Fibroblast of skin of back (primary cell): ENCODE results near the gene SMARCAL1.
A peak's percentile ranks its signal among the peaks of the same experiment; 100 is the strongest.

ENCODE experiments used
- DNase-seq: peaks from one replicate; pipeline ENCODE4 v3.0.0-alpha.2; 2013

Gene SMARCAL1

DNA sequence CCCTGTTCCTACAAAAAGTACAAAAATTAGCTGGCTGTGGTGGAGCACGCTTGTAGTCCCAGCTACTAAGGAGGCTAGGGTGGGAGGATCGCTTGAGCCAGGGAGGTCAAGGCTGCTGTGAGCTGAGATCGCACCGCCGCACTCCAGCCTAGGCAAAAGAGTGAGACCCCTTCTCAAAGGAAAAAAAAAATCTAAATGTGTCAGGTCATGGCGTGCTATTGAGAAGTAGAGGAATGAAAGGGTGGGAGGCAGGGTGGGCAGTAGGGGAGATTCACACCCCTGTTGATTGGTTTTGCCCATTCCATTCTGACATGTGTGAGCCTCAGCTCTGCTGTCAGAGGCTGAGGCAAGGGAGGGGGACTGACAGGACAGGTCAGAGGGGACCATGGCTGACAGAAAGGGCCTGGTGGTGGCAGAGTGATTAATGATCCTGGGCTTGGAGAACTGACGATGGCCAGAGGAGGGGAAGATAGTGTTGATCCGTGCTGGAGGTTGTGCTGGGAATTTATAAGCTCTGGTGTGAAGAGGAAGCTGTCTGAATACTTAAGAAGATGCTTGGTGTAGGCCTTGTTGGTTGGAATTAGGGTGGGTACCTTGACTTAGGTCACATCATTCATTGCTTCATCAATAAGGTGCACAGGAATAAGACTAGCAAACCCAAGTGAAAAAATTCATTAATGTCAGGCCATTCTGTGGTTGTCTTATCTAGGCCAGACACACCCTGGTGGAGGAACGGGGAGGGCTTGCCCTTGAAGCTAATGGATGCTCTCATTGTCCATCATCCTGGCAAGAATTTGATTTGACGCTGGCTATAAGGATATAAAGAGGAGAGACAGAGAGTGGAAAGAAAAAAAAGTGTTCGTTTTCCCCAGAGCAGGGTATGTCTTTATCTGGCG is 19.1 kb upstream of the SMARCAL1 start:
- no peak for DNase-seq

DNA sequence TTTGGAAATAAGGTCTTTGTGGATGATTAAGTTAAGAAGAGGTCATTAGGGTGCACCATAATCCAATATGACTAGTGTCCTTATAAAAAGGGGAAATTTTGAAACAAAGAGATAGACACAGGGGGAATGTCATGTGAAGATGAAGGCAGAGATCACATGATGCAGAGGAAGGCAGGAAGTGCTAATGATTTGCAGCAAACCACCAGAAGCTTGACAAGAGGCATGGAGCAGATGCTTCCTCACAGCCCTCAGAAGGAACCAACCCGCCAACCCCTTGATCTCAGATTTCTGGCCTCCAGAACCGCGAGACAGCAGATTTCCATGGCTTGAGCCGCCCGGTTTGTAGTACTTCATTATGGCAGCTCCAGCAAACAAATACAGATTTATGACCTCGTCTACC is 17.4 kb upstream of the SMARCAL1 start:
- DNase-seq, result no peak

DNA sequence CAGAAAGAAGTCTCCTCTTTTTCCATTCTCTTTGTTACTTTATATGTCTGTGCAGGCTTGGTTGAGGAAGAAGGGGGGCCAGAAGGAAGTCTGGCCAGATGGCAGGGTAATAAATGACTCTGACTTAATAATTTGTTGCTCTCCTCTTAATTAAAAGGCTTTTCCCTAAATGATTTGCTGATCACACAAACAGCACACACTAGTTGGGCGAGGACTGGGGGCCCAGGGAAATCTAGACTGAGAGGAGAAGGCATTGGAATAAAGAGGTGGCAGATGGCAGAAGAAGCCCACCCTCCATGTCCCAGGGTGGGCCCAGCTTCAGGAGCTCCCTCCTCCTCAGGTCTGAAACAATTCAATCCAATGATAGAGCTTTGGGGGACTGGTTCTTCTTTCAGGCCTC is 12.7 kb upstream of the SMARCAL1 start:
- DNase-seq, result no peak

DNA sequence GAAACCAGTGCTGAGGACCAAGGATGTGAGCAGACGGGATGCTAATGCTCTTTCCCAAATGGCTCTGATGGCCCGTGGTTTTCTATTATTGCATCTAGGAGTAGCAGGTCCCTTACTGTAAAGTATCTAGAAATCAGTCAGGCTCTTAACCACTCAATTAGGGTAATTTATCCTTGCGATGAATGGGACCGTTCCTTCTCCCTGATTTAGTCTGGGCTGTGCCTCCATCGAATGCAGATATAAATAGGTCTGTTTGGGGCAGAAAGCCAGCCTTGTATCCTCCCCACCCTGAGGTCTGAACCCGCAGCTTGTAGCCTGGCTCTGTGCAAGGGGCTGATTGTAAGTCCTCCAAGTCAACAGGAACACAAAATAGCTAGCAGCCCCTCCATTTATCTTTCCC is 9.5 kb upstream of the SMARCAL1 start:
- DNase-seq, result no peak

DNA sequence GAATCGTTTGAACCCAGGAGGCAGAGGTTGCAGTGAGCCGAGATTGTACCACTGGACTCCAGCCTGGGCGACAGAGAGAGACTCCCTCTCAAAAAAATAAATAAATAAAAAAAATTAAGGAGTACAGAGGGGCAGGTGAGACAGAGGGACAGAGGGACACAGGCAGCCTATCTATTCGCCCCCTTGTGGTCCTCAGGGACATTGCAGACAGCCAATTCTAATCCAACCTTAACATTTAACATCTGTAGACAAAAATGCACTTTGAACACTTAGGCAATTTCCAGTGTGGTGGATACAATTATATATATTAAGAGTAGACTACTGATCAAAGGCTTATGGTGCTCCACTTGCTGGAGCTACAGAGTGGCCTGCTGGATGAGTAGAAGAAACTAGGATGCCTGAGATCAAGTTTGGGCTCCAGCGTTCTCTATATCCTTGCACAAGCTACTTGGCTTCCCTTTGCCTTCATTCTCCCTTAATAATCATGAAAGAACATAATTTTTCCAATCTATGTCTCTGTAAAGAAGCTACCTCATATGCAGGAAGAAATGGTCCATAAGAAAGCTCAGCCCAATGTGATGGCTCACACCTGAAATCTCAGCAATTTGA is 8.2 kb upstream of the SMARCAL1 start:
- DNase-seq, result peak; percentile 44

DNA sequence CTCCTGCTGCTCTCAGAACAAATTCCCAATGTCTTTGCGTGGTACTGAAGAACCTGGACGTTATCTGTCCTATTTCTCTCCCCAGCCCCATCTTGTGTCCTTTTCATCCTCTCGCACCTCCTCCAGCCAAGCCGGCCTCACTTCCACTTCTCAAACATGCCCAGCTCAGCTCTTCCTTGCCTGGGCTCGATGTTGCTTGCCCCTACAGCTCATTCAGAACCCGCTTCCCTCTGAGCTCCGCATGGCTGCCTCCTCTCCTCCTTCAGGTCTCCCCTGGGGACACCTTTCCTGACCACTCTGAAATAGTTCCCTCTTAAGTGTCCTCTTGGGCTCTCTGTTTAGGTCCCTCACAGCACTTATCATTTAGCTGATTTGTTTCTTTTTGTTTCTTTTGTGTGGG is 6.7 kb upstream of the SMARCAL1 start:
- no peak for DNase-seq

DNA sequence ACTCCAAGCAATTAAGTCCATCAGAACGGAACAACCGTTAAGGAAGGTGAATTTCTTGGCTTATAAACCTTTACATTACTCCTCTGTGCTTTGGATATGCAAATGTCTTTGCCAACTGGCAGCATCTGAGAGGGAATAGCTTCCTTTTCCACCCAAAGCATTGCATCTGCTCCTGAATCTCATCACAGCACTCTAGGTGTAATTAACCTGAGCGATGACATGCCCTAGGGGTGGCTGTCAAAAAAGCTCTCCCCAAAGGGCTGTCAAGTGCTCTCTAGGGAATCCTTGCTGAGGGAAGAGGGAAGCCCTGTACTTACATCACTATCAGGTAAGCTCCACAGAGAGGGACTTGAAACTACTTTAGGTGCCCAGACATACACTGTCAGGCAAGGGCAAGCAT is 5.5 kb upstream of the SMARCAL1 start:
- DNase-seq, result no peak

DNA sequence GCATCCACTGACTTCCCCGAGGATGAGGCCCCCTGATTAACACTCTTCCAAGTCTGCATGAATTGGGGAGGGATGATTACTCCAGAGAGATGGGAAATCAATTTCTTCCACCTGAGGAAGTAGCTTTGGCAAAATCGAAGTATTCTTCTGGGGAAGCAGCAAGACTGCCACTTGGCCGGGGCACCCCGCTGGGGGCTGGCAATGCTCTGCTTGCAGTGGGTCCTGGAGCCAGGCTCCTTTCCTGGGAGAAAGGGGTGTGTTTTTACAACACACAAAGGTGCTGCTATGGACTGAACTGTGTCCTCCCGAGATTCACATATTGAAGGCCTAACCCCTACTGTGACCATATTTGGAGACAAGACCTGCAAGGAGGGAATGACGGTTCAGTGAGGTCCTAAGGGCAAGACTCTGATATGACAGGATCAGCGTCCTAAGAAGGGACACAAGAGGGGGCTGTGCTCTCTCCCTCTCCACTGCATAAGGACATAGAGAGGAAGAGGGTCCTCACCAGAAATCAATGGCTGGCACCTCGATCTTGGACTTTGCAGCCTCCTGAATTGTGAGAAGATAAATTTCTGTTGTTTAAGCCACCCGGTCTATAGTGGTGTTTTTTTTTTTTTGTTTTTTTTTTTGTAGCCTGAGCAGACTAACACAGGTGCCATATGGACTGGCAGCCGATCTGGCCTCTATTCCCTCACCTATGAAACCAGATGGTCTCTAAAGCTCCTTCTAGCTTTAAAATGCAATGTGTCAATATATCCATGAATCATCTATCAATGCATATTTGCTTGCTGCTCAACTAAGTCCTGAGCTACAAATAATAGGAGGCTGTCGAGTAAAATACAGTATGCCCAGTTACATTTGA is 3.6 kb upstream of the SMARCAL1 start:
- no peak for DNase-seq

DNA sequence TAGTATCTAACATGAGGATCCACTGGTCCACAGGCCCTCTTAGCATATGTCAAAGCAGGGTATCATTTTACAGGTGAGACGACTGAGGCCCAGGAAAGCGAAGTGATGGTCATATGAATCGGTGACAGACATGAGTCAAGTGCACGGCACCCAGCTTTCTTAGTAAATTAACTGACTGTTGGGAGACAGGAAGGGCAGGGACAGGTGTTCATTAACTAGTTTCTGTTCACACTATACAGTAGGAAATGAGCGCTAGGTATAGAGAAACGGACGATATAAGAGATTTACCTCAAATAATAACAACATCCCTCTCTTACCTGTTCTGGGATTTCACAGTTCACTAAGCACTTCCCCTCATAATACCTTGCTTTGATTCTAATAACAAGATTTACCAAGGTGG is 1.7 kb upstream of the SMARCAL1 start:
- no peak for DNase-seq

DNA sequence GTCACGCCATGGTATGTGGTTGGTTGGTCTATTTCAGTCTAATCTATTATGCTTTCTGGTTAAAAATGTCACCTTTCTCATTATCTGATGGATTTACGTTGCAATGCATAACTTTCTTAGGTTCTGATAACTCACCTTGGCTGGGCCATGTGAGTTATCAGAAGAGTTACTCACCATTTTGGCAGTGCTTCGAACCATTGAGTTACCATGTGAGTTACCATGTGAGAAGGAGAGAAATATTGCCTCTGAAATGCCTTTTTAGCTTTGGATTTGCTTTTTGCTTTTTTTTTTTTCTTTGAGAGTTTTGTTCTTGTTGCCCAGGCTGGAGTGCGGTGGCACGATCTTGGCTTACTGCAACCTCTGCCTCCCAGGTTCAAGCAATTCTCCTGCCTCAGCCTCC is 1.6 kb downstream of the SMARCAL1 start:
- no peak for DNase-seq

DNA sequence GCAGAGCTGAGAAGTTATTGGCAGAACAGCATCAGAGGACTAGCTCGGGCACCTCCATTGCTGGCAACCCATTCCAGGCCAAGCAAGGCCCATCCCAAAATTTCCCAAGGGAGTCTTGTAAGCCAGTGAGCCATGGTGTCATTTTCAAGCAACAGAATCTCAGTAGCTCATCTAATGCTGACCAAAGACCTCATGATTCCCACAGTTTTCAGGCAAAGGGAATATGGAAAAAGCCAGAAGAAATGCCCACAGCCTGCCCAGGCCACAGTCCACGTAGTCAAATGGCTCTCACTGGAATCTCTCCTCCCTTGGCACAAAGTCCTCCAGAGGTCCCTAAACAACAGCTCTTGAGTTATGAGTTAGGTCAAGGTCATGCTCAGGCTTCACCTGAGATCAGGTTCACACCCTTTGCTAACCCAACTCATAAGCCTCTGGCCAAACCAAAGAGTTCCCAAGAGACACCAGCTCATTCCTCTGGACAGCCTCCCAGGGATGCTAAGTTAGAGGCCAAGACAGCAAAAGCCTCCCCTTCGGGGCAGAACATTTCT is 2.6 kb downstream of the SMARCAL1 start:
- DNase-seq, result no peak

DNA sequence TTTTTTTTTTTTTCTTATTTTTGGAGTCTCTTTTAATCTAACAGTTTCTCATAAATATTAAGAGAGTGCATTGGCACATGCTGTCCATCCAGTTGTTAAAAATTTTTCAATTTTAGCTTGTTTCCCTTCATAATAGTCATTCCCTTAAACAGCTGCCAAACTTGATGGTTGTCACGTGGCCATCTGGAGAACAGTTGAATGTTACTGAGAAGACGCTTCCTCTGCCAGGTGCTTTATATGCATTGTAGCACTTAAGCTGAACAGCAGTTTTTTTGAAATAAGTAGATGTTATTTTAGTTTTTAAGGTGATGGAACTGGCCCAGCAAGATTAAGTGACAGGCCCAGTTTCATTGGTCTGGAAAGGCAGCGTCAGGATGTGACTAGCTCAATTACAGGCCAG is 3.3 kb downstream of the SMARCAL1 start:
- no peak for DNase-seq

DNA sequence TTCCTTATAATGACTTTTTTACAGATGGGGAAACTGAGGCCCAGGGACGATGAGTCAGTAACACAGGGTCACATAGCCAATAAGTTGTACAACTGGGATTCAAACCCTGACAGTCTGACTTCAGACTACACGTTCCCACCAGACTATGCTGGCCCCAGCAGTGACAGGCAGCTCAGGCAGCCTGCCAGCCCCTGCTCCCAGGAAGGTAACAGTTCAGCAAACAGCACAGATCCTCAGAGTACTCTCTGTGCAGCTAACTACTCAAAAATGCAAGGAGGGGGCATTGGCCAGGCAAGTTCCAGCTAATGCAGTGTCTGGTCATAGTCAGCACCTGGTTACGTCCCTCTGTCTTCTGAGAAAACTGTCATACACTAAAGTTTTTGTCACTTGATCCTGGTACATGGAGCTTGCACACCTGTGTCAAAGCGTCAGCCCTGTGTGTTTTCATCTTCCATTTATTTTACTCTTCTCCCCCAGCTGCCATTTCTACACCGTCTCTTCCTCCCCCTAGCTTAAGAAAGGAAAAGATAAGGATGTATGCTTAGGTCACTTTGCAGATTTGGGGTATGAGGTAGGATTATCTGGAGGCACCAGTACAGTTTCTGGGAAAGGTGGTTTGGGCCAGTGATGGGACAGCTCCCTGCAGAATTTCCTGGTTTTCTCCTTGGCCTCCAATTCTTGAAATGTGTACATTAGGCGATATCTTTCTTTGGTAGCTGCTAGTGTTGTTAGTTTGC is 4.5 kb downstream of the SMARCAL1 start:
- DNase-seq, result no peak

DNA sequence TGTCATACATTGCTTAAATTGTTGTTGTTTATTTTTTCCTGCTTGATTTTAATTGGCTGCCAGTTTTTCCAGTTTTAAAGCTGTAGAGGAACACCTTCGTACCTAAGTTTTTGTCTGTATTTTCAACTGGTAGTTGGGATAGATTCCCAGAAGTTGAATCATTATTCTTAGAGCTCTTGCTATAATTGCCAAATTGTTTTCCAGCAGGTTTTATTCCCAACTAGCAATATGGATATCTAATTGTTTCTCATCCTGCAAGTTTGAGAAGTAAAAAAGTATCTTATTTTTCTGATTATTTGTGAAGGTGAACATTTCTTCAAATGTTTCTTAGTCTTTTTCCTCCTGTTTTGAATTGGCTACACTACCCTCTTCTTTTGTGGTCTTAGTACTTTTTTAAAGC is 6.7 kb downstream of the SMARCAL1 start:
- no peak for DNase-seq

DNA sequence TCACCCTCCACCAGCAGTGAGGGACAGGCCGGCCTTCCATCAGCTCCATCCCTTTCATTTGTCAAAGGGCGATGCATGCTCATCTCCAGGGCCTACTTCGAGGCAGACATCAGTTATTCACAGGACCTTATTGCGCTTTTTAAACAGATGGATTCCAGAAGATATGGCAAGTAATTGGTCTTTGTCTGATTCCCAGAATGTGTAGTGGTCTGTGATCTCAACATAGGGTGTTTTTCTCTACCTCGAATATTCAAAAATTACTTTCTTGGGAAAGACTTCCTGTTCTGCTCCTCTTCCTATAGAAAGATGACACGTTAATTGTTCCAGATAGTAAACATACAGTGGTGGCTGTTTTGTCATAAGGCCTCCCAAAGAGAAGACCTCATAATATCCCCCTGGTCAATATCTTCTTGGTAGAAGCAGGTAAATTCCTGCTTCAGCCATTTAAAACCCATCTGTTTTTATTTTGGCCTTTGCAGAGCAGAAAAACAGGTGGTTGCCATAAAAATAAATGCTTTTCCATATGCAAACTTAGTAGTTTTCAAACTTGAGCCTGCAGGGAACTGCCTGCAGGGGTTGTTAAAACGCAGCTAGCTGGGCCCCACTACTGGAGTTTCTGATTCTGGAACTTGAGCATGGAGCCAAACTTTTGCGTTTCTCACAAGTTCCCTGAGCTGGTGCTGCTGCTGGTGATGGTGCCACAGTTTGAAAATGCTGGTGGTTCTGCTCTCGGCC is 8.2 kb downstream of the SMARCAL1 start:
- DNase-seq, result no peak

DNA sequence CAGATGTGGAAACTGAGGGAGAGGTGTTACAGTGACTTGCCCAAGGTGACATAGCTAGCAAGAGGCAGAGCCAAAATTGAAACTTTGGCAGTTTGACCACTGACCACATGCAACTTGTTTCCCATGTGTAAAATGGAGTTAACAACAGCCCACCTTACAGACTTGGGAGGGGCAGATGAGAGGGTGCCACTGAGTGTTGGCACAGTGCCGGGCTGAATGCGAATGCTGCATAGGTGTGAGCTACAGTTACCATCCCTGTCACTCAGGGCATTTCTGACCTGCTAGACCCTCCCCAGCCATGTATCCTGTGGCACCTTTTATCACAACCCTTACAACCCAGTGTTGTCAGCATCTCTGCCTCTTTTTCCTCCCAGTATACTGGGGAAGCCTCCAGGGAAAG is 10.8 kb downstream of the SMARCAL1 start:
- DNase-seq, result no peak

DNA sequence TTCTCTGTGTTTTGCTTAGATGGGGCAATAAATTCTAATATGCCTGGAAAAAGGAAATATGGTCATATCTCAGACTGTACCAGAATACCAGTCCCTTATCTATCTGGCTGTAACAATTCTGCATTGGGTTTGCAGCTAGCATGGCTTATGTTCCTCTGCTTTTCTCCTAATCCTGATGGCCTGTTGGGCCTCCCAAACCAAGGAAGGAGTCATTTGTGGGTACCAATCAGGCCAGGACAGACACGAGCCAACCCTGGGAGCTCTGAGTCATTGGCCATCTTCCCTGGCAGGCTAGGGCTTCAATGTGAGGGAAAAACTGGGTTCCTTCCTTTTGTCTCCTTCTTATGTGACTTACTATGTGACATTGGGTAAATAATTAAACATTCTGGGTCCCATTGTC is 12.0 kb downstream of the SMARCAL1 start:
- DNase-seq, result peak; percentile 13

DNA sequence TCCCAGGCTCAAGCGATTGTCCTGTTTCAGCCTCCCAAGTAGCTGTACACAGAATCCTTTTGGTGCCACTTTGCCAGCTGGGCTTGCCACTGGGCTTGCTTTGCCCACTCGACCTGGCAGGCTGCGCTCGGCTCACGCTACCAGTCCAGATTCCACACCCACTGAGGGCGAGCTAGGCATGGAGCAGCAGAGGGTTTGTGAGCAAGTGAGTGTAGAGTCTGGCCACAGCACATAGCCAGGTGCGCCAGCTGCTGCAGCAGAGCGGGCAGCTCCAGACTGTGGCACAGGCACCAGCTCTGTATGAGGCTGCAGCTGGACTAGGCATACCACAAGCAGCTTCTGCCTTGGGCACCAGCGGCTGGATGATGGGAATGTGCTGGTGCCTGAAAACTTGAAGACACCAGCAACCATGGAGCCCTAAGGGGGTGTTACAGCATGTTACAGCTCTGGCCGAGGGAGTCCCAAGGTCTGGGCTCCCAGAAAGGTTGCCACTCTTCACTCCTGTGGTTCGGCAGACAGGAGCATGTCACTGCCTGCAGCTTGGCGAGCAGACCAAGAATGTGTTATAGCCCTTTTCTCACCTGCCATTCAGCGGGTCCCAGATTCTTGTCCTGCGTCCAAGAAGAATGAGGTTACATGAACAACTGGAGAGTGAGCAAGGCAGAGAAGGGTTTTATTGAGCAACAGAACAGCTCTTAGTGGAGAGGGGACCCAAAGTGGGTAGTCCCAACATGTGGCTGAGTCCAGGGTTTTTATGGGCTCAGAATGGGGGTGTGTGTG is 12.9 kb downstream of the SMARCAL1 start:
- DNase-seq, result no peak

DNA sequence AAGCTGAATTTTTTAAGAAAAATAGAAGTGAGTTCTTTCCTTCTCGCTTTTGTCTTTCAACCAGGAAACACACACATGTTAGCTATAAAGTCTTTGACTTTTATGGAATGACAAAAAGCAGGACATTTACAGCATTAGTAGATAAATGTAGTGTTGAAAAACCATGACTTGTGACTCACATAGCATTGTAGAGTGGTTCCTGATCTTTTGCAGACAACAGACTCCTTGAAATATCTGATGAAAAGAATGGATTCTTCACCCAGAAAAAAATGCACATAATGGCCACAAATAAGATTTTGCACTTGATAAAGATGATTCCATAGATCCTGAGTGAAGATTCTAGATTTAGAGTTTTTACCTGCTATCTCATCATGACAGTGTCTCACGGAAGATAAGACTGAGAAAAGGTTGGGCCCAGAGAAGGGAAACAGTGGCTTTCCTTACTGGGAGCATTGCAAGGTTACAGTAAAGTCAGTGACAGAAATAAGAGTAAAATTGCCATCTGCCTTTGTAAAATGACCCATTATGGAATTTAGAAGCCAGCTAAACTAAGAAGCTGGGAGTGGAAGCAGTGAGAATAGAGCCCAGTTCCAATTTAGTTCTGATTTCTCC is 14.0 kb downstream of the SMARCAL1 start:
- peak; percentile 48 for DNase-seq

DNA sequence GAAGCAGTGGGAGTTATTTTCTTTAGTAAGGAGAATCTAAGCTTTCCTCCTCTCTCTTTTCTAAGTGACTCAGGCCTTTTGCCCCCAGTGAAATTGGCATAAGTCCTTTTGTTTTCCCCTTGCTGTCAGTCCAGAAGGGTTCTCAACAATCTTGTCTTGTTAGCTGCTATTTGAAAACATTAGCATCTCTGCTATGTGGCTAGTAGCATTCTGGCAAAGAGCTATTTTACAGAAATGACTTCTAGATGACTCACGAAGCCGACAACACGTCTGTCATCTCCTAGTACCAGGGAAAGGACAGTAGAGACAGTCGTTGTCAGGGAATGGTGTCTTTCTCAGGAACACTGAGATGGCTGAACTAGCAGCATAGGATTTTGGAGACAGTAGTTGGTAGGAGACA is 14.7 kb downstream of the SMARCAL1 start:
- DNase-seq, result peak; percentile 96
